Naive B cell (primary cell): ENCODE data around the gene RHBG. TPM values are rescaled to one million over a fixed set of nuclear protein-coding genes. Genes with fewer than 3 reads are reported as not detected.

Source experiments
- ATAC-seq, 2 donors: fragments of 150-1000 bp; cut with Tn5 transposase; 2 replicates each; pipeline ENCODE4 v1.10.0; 2021; ENCODE audit warnings: low read depth in 2 of 2, mild to moderate bottlenecking in 2 of 2, moderate library complexity in 2 of 2
- DNase-seq: peaks from one replicate; pipeline ENCODE4 v3.0.0; 2022
- H3K27ac Mint-ChIP-seq, 6 donors: one replicate each; pipeline ENCODE4 v1.8.0; 2020 to 2022; ENCODE audit warnings: mild to moderate bottlenecking in 6 of 6, mixed read lengths in 6 of 6, moderate library complexity in 5 of 6, inconsistent platforms in 2 of 6
- H3K27me3 Mint-ChIP-seq, 3 donors: one replicate each; pipeline ENCODE4 v1.8.0; 2021 to 2022; ENCODE audit warnings: mixed read lengths in 3 of 3, mild to moderate bottlenecking in 1 of 3
- H3K36me3 Mint-ChIP-seq, 2 donors: one replicate each; pipeline ENCODE4 v1.8.0; 2020 to 2022; ENCODE audit warnings: mixed read lengths in 2 of 2, inconsistent platforms in 1 of 2, mild to moderate bottlenecking in 1 of 2
- H3K4me1 Mint-ChIP-seq, 3 donors: one replicate each; pipeline ENCODE4 v1.8.0; 2020 to 2022; ENCODE audit warnings: mixed read lengths in 3 of 3, inconsistent platforms in 1 of 3, mild to moderate bottlenecking in 1 of 3, moderate library complexity in 1 of 3
- H3K4me3 Mint-ChIP-seq, 8 donors: one replicate each; pipeline ENCODE4 v1.8.0; 2020 to 2022; ENCODE audit warnings: mild to moderate bottlenecking in 8 of 8, mixed read lengths in 8 of 8, moderate library complexity in 8 of 8, inconsistent platforms in 2 of 8
- H3K9me3 Mint-ChIP-seq, 7 donors: one replicate each; pipeline ENCODE4 v1.8.0; 2020 to 2022; ENCODE audit warnings: mixed read lengths in 7 of 7, mild to moderate bottlenecking in 5 of 7, inconsistent platforms in 2 of 7, moderate library complexity in 1 of 7
- polyA plus RNA-seq, 6 donors: library from polyadenylated mRNA; unstranded; fragments of 300-500 nt; fragmentation: Illumina TruSeq; gene quantifications; one replicate each; pipeline ENCODE4 v1.2.3, GENCODE V29; 2021; ENCODE audit warnings: low read depth in 6 of 6

The RHBG gene
- polyA plus RNA-seq, 6 donors from 2014 or later, result not detected

DNA sequence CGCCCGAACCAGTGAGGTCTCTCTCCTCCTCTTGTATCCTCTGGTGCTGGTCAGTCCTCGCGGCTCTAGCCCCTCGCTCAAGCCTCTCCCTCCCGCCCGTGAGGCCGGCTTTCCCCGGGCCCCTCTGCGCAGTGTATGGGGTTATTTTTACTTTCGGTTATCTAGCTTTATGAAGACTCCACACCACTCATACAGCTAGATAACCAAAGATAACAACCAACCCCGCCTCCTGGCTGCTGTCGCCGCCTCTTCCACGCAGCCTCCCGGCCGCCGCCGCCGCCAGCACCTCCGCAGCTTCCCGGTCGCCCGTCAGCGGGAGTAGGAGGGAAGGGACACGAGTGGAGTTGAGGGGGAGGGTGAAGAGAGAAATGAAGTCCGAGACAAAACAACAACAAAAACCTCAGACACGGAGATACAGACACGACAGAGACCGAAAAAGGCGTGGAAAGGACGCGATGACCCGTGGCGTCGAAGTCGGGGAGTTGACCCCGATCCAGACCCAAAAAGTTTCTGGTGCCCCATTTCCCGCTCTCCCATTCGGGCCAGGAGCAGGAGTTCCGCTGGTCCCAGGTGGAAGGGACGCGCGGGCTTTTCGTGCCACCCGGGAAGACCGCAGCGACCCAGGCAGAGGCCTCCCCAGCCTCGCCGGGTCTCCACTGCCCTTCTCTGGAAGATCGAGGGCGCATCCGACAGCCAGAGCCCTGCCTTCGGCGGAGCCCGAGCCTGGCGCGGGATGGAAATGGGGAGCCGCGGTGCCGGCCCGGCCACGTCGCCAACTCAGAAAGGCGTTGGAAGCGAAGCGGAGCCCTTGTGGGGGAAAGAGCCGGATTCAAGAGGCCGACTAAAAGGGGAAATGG, 51.4 kb downstream of the RHBG start:
- Mint-ChIP-seq H3K36me3 (no peaks in the 10 kb centered on the region), H3K9me3 (no peaks in the 10 kb centered on the region), H3K4me1 (peaks cover 22 to 28% (median 26%) of the 10 kb centered on the region in 3 donors), H3K27ac (peak overlapping the region; percentile 21 to 86 (median 83)), H3K27me3 (peaks cover 83 to 99% (median 93%) of the 10 kb centered on the region in 3 donors), H3K4me3 (peak overlapping the region; percentile 86 to 95 (median 92))
- ATAC-seq, result peak; percentile 63 to 73
- DNase-seq, result peak; percentile 43

DNA sequence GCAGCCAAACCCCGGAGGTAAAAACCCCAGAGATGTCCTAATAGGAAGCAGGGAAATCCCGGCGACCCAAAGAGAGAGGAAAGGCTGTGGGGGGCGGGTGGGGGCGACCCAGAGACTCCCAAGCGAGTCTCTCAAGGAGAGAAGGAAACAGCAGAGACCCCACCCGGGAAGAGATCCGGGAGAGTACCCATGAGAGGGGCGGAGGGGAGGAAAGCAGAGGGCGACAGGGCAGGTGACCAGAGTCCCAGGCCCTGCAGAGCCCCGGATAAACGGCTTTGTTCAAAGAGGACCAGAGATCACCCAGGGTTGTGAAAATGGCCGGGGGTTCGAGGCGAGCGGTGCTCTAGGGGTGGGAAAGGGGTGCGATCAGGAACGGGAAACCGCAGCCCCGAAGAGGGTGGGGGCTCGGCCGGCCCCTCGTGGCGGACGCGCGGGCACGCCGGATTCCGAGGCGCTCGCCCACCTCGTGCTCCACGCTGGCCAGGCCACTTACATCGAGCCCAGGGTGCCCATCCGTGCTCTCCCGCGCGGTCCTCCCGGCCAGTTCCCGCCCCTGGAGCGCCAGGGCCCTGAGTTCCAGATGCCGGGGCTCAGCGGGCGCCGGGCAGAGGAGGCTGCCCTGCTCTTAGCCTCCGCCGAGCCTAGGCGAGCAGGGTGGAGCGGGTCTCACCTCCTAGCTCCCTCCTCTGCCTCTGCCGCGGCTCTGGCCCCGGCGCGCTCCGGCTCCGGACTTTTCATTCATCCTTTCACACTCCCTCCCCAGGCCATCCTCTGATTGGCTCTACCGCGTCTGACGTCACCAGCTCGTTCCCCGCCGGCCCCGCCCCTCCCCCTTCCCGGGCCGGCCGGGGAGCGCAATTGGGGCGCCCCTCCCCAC, 52.3 kb downstream of the RHBG start:
- no peaks in the 10 kb centered on the region for H3K36me3 Mint-ChIP-seq
- peaks cover 22 to 28% (median 26%) of the 10 kb centered on the region in 3 donors for H3K4me1 Mint-ChIP-seq
- ATAC-seq (peak; percentile 65 to 69), DNase-seq (peak; percentile 51)
- peaks cover 85 to 96% (median 90%) of the 10 kb centered on the region in 3 donors for H3K27me3 Mint-ChIP-seq
- H3K27ac Mint-ChIP-seq, result peak overlapping the region in 2 of 6 donors; percentile 77 to 78
- H3K4me3 Mint-ChIP-seq, result peak overlapping the region; percentile 86 to 95 (median 92)
- no peaks in the 10 kb centered on the region for H3K9me3 Mint-ChIP-seq

DNA sequence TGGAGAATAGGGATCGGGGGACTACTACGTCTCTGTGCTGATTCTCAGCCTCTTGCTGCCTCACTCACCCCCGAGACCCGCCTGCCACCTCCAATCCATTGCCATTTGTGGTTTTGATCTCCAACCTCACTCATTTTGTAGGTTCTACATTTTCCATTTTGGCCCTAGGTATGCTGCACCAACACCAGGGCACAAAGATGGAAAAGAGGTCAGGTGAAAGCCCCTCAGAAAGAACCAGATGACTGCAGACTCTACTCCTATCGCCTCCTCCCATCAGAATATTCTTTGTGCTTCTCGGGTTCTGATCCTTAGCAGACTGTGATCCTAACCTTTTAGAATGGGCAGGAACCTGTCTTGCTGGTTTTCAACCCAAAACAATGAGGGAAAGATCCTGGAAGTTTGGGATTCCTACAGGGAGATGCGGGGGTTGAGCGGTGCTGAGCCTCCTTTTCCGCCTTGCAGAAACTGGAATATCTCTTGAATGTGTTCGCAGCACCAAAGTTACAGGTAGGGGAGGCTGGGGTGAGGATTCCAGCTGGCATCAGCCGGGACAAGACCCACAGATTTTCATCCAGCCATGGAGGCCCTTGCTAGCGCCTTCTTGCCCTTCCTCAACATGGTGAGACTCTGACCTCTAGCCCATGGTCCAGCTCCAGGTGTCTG, 53.1 kb downstream of the RHBG start:
- no peak for DNase-seq

DNA sequence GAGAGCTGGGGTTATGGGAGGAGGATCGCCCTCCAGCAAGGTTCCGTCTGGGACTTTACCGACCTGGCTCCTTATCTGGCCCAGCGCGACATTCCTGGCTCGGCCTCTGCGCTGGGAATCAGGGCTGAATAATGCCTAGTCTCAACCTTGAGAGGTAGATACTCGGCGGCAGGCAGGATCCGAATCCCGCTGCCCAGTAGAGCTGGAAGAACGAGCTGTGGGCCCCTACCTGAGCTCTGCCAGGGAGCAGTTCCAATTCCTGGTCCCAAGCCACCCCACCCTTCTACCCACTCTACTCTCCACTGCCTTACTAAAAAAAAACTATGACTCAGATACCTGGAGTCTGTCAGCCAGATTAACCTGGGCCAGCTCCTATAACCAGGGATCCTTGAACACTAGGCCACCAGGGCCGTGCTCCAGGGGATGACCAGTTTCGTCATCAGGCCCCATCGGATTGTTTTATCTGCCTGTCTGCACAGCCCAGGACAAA, 53.6 kb downstream of the RHBG start:
- ATAC-seq, result no peak
- peaks cover 22 to 28% (median 26%) of the 10 kb centered on the region in 3 donors for H3K4me1 Mint-ChIP-seq
- peaks cover 83 to 96% (median 90%) of the 10 kb centered on the region in 3 donors for H3K27me3 Mint-ChIP-seq
- peak overlapping the region in 1 of 6 donors; percentile 46 for H3K27ac Mint-ChIP-seq
- H3K36me3 Mint-ChIP-seq, result no peaks in the 10 kb centered on the region
- DNase-seq, result no peak
- H3K4me3 Mint-ChIP-seq, result peak overlapping the region in 6 of 8 donors; percentile 13 to 93 (median 48)
- no peaks in the 10 kb centered on the region for H3K9me3 Mint-ChIP-seq

More for the DNA sequence above, 53.1 kb downstream of the RHBG start:
- no peak for ATAC-seq
- Mint-ChIP-seq H3K4me1 (peaks cover 22 to 28% (median 26%) of the 10 kb centered on the region in 3 donors), H3K4me3 (peak overlapping the region; percentile 68 to 95 (median 85)), H3K27ac (peak overlapping the region in 2 of 6 donors; percentile 58 to 77), H3K9me3 (no peaks in the 10 kb centered on the region), H3K27me3 (peaks cover 83 to 96% (median 90%) of the 10 kb centered on the region in 3 donors), H3K36me3 (no peaks in the 10 kb centered on the region)

DNA sequence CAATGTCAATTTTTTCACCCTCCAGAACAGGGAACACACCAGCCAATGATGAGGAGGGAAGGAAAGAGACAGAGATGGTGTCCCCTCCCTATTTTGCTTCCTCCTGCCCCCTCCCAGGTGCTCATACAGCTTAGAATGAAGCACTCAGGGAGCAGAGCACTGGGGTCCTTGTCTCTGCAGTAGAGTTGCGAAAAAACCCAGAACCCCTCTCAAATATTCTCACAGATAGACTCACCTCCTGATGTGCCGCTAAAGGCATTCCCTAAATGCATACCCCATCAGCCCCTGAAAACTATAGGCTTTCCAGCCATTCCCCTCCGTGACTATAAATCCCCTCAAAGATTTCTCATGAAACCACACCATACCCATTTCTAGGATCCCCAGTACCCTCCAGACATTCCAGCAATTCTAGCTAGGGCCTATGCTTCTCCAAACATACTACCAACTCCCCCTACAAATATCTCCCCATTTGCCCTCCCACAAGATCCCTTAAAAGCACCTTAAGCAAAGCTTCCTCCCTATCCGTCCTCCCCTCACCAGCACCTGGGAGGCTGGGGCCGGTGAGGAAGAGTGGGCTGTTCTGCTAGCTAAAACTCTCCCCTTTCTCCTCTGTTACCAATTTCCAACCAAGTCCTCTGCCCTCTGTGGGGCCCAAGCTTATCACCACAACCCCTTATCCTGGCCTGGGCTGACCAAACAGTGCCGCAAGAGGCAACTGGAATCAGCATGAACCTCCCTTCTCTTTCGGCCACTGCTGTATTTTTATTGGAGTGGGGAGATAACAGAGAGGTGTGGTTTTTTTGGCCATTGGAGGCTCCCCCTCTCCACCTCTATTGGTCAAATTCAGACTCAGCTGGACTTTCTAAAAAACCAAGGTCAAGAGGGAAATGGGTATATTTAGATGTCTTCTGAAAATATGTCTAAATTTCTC, 54.7 kb downstream of the RHBG start:
- Mint-ChIP-seq H3K4me1 (peaks cover 22 to 28% (median 26%) of the 10 kb centered on the region in 3 donors), H3K4me3 (no peak overlapping the region), H3K36me3 (no peaks in the 10 kb centered on the region), H3K9me3 (no peaks in the 10 kb centered on the region), H3K27me3 (peaks cover 80 to 96% (median 90%) of the 10 kb centered on the region in 3 donors), H3K27ac (no peak overlapping the region)
- DNase-seq (no peak), ATAC-seq (no peak)

DNA sequence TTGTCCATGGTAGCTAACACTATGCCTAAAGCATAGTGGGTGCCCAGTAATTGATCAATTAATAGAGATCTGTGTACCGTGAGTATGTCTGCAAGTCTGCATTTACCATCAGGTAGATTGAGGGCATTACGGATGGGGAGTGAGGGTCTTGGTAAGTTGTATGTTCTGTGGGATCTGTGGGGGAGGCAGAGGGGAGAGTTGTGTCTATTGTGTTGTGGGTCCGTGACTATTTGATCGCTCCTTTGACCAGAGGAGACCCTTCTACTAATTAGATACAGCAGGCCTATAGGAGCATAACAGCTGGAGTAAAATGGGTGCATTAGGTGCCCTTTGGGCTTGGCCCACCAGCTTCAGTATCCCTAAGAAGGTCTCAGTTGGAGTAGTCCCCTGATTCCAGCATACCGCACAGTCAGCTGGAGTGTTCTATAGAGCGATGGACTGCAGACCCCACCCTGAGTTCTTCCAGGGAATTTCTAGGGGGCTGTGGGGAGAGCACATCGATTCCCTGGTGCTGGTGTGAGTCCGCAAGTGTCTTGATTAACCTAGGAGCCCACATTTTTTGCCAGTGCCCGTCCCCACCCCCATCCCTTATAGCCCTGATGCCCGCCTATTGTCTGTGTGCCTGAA, 55.9 kb downstream of the RHBG start:
- Mint-ChIP-seq H3K4me1 (peaks cover 19 to 28% (median 23%) of the 10 kb centered on the region in 3 donors), H3K36me3 (no peaks in the 10 kb centered on the region), H3K27ac (no peak overlapping the region), H3K27me3 (peaks cover 78 to 96% (median 94%) of the 10 kb centered on the region in 3 donors), H3K4me3 (no peak overlapping the region), H3K9me3 (peaks cover 0 to 2% (median 0%) of the 10 kb centered on the region in 7 donors)
- DNase-seq, result no peak
- no peak for ATAC-seq

DNA sequence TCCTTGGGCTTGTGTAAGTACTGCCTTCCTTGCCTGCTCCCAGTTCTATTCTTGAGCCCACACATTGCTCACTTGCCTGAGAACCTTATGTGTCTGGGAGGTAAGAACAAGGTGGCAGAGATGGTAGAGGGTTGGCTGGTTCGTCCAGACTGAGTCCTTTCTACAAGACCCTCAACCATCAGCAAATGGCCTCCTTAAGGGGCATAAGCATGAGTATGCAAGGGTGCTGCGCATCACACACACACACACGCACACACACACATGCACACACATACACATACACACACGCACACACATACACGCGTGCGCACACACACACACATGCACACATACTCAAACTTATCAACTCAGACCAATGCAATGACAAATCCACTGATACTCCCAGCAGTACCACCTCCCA, 56.9 kb downstream of the RHBG start:
- no peak overlapping the region for H3K27ac Mint-ChIP-seq
- no peak overlapping the region for H3K4me3 Mint-ChIP-seq
- peaks cover 12 to 18% (median 14%) of the 10 kb centered on the region in 3 donors for H3K4me1 Mint-ChIP-seq
- DNase-seq, result no peak
- H3K27me3 Mint-ChIP-seq, result peaks cover 76 to 96% (median 93%) of the 10 kb centered on the region in 3 donors
- H3K9me3 Mint-ChIP-seq, result peaks cover 0 to 2% (median 0%) of the 10 kb centered on the region in 7 donors
- no peak for ATAC-seq
- H3K36me3 Mint-ChIP-seq, result no peaks in the 10 kb centered on the region

DNA sequence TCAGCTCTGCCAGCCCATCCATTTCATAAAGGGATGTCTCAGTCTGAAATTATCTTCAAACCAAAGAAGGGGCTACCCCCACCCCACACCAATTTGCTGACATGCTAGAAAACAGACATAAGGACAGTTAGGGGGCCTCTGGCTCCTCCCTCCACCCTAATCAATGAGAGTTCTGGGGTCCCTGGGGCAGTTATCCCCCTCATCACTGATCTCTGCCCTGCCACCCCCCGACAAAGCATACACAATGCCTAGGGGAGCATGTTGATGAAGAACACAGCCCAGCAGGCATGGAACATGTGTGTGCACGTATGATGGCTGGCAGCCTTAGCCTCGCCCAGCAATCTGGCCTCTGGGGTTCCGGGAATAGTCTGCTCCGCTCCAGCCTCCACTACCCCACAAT, 58.9 kb downstream of the RHBG start:
- Mint-ChIP-seq H3K36me3 (no peaks in the 10 kb centered on the region), H3K9me3 (peaks cover 0 to 2% (median 0%) of the 10 kb centered on the region in 7 donors), H3K4me3 (no peak overlapping the region), H3K27me3 (peaks cover 77 to 96% (median 92%) of the 10 kb centered on the region in 3 donors), H3K4me1 (peaks cover 3 to 10% (median 5%) of the 10 kb centered on the region in 3 donors), H3K27ac (no peak overlapping the region)
- DNase-seq (no peak), ATAC-seq (no peak)

DNA sequence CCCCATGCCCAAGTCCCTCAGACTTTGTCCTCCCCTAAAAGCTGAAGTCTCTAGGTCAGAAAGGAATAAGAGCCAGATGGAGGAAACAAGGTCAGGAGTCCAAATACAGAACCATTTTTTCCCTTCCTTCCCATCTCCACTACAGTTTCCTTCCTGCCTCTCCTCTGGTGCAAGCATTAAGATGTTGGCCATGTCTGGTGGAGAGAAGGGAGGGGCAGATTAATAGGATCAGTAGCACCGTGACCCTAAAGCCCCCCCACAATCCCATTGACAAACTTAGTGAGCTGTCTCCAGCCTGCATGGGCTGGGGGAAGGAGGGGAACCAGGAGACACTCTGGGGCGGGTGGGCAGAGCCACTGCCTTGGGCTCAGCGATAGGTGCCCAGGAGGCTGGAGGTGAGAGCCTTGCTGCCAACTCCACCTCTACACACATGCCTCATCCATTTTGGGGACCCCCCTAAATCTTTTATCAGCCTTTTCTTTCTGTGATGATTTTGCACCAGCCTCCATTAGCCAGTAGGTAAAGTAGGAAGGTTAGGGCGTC, 59.8 kb downstream of the RHBG start:
- ATAC-seq, result no peak
- Mint-ChIP-seq H3K9me3 (peaks cover 0 to 2% (median 0%) of the 10 kb centered on the region in 7 donors), H3K4me3 (no peak overlapping the region), H3K4me1 (peaks cover 3 to 10% (median 5%) of the 10 kb centered on the region in 3 donors), H3K36me3 (no peaks in the 10 kb centered on the region), H3K27ac (no peak overlapping the region), H3K27me3 (peaks cover 77 to 96% (median 92%) of the 10 kb centered on the region in 3 donors)
- DNase-seq, result no peak

DNA sequence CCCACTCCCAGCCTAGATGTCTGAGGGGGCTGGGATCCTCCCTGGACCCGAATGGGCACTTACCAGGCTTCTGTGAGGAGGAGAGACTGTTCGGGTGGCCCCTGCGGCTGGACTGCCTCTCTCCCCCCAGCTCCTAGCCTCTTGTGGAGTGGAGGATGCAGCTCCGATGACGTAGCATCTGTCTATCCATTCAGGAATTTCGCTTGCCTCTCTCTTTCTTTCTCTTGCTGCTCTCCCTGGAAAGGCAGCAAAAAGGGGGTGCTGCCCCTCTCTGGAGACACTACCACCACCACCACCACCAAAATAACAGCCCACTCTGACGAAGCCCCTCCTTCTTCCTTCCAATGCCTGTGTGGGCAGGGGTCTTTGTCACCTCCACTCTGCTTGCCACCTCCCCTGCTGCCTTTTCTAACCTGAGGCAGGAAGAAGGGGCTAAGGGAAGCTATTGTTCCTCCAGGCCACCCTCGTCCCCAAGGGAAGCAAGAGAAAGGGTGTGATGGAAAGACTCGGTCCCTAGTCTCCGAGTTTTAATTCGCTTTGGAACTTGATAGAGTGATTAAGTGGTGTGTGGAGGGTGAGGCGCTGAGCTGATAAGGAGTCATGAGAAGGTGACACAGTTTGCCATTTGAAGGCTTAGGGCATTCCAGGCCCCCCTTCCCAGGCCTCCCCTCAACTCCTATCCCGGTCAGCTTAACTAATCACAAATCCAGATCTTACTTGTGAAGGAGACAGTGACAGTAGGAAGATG, 60.5 kb downstream of the RHBG start:
- Mint-ChIP-seq H3K9me3 (peaks cover 0 to 2% (median 0%) of the 10 kb centered on the region in 7 donors), H3K4me1 (peaks cover 3 to 10% (median 5%) of the 10 kb centered on the region in 3 donors), H3K4me3 (no peak overlapping the region), H3K27me3 (peaks cover 74 to 96% (median 92%) of the 10 kb centered on the region in 3 donors), H3K27ac (no peak overlapping the region), H3K36me3 (no peaks in the 10 kb centered on the region)
- ATAC-seq (no peak), DNase-seq (no peak)

DNA sequence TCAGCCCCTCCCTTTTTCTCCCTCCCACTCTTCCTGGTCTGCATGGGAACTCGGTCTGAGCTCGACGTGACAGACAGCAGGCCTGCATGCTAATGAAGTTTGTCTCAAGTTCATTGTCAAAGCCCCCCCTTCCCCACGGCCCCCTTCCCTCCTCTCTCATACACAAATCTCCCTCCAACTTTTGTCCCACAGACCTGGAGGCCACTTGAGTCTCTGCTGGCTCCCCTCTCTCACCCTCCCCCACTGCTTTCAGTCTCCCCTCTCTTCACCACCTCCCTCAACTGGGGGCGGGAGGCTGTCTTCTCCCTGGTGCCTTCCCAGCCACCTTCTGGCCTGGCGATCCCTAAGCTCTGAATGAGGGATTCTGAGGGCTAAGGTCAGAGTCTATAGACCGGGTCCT, 61.3 kb downstream of the RHBG start:
- Mint-ChIP-seq H3K27me3 (peaks cover 77 to 96% (median 93%) of the 10 kb centered on the region in 3 donors), H3K9me3 (peaks cover 0 to 2% (median 0%) of the 10 kb centered on the region in 7 donors), H3K36me3 (peaks cover 0 to under 1% of the 10 kb centered on the region in 2 donors), H3K4me3 (no peak overlapping the region), H3K4me1 (peaks cover 7 to 16% (median 11%) of the 10 kb centered on the region in 3 donors), H3K27ac (no peak overlapping the region)
- ATAC-seq (no peak), DNase-seq (no peak)
